Forelimb muscle (tissue), 1 donor: ENCODE measurements around the gene ARHGEF28. TPM values are rescaled to one million over a fixed set of nuclear protein-coding genes. Genes with fewer than 3 reads are reported as not detected.
A peak's percentile ranks its signal among the peaks of the same experiment; 100 is the strongest.

Source experiments
- DNase-seq: peaks from one replicate; pipeline ENCODE4 v3.0.0-alpha.2; 2013; ENCODE audit warnings: low read depth
- polyA plus RNA-seq: library from polyadenylated mRNA; unstranded; fragments of 120-200 nt; gene quantifications from one replicate; pipeline ENCODE4 v1.2.1, GENCODE V29; 2013; ENCODE audit not compliant: insufficient read length

Gene ARHGEF28
- polyA plus RNA-seq, 1 donor, result 2.7 TPM

GRCh38 chr5:73900566-73900965 lies 274.6 kb downstream of the ARHGEF28 start:
- no peak for DNase-seq

GRCh38 chr5:73901043-73901442 lies 275.0 kb downstream of the ARHGEF28 start:
- DNase-seq, result no peak

- no peak for DNase-seq
Measured at GRCh38 chr5:73901455-73901854, 275.5 kb downstream of the ARHGEF28 start.

GRCh38 chr5:73902327-73903051 lies 276.5 kb downstream of the ARHGEF28 start:
- DNase-seq, result peak; percentile 65

- no peak for DNase-seq
Measured at GRCh38 chr5:73903169-73903568, 277.2 kb downstream of the ARHGEF28 start.

GRCh38 chr5:73906277-73906676 lies 280.3 kb downstream of the ARHGEF28 start:
- no peak for DNase-seq

- no peak for DNase-seq
Measured at GRCh38 chr5:73907164-73907563, 281.2 kb downstream of the ARHGEF28 start.

GRCh38 chr5:73908395-73908794 lies 282.4 kb downstream of the ARHGEF28 start:
- DNase-seq, result no peak

GRCh38 chr5:73908846-73909245 lies 282.9 kb downstream of the ARHGEF28 start:
- DNase-seq, result no peak

- no peak for DNase-seq
Measured at GRCh38 chr5:73909474-73909873, 283.5 kb downstream of the ARHGEF28 start.

GRCh38 chr5:73911761-73912393 lies 285.9 kb downstream of the ARHGEF28 start:
- DNase-seq, result no peak

GRCh38 chr5:73912821-73913271 lies 286.9 kb downstream of the ARHGEF28 start:
- no peak for DNase-seq

- no peak for DNase-seq
Measured at GRCh38 chr5:73913971-73914370, 288.0 kb downstream of the ARHGEF28 start.

GRCh38 chr5:73915345-73915744 lies 289.3 kb downstream of the ARHGEF28 start:
- DNase-seq, result no peak

GRCh38 chr5:73917433-73917832 lies 291.4 kb downstream of the ARHGEF28 start:
- DNase-seq, result no peak

- DNase-seq, result no peak
Measured at GRCh38 chr5:73917891-73918290, 291.9 kb downstream of the ARHGEF28 start.

GRCh38 chr5:73918791-73919221 lies 292.8 kb downstream of the ARHGEF28 start:
- no peak for DNase-seq

GRCh38 chr5:73921741-73922140 lies 295.7 kb downstream of the ARHGEF28 start:
- DNase-seq, result no peak

- DNase-seq, result no peak
Measured at GRCh38 chr5:73922224-73922623, 296.2 kb downstream of the ARHGEF28 start.

- no peak for DNase-seq
Measured at GRCh38 chr5:73922875-73923557, 297.0 kb downstream of the ARHGEF28 start.

- DNase-seq, result no peak
Measured at GRCh38 chr5:73928476-73929070, 302.6 kb downstream of the ARHGEF28 start.

- no peak for DNase-seq
Measured at GRCh38 chr5:73935719-73936118, 309.7 kb downstream of the ARHGEF28 start.
